GM18499 (cell line): ENCODE measurements around the gene CEP128.

Experiments used
- ATAC-seq: cut with Tn5 transposase; IDR thresholded peaks from one replicate; pipeline ENCODE4 v1.9.1; 2021; ENCODE audit warnings: moderate number of reproducible peaks; ENCODE audit not compliant: insufficient read depth, unreplicated experiment

CEP128 gene

GRCh38 chr14:80507292-80507869 lies 434.2 kb downstream of the CEP128 start:
- no peak for ATAC-seq

- no peak for ATAC-seq
These were observed 436.8 kb downstream of the CEP128 start for GRCh38 chr14:80504781-80505180.

- no peak for ATAC-seq
These were observed 443.0 kb downstream of the CEP128 start for GRCh38 chr14:80498533-80498932.

DNA sequence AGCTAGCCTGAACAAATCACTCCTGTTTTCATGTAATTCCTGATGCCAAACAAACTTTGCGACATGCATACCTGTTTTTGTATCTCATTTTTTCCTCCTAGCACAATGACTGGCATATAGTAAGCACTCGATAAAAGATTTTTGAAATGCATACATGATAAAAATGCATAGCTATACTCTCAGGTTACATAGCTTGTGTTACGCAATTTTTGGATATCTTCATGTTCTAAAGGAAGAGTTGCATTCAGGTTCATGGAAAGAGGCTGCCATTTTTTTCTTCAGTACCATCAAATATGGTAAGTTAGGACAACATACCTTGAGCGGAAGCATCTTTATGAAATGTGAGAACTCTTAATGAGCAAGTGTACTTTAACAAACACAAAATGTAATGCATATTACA lies 445.4 kb downstream of the CEP128 start:
- no peak for ATAC-seq

DNA sequence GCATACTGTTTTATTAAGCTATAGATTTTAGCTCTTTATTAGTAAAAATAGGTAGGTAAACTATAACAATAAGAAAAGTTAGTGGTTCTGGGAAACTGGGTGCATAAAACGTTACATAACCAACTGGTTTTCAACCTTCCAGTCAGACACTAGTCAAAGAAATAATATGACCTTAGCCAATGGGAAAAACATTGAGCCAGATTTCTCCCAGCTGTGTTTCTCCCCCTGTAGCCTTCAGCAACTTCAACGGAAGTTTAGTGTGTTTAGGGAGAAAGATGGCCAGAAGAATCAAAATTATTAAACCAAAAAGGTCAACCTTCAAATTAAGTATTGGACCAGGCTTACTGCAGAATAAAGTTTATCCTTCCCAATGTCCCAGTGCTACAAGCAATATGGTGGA lies 446.8 kb downstream of the CEP128 start:
- no peak for ATAC-seq

DNA sequence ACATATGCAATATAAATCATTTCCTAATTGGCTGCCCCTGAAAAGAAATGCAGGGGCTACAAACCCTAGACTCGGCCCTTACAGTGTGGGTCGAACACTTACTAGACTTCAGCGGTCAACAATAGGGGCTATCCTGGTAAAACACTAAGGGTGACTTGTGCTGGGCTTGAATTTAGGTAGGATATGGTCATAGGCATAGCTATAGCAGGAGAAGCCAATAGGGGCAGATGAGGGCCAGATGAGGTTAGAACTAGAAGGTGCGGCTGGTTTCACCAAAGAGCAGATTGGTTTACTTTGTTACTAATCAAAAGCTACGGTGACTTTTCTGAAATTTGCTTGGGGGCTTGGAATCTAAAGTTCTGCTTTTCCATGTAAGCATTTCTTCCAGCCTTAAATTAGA lies 447.9 kb downstream of the CEP128 start:
- ATAC-seq = no peak

GRCh38 chr14:80491650-80492049 lies 449.9 kb downstream of the CEP128 start:
- ATAC-seq = no peak

- ATAC-seq = peak; percentile 93
These were observed 450.4 kb downstream of the CEP128 start for GRCh38 chr14:80491131-80491530.

DNA sequence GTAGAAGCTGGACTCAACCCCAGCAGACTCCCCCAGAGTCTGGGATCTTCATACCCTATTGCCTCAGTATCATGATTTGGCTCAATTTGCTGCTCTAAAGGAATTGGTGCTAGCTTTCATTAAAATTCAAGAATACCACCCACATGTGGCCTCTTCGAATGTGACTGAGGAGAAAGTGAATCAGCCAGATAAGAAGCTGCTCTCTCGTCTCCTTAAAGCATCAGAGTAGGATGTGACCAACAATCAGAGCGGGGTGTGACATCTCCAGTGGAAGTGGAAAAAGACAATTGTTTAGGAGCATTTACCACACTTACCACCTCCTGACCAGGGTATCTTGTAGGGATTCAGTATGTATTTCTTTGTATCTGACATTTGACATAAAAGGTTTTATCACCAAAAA lies 452.0 kb downstream of the CEP128 start:
- ATAC-seq = no peak

GRCh38 chr14:80485764-80486163 lies 455.8 kb downstream of the CEP128 start:
- no peak for ATAC-seq

DNA sequence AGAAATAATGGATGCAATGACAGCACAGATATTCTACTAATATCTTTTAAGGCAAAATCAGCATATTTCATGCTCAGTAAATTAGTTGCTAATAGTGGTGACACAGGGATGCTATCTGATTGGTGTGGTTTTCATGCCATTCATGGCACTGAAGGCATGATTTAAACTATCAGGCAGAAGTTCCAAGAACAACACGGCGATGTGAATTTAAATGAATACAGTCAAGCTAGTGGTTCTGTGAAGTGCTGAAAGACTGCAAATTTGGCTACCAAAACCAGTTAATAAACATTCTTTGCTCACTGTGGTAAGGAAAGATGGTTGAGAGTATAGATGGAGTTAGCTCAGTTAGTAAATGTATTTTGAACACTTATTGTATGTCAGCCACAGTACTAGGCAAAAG lies 458.2 kb downstream of the CEP128 start:
- ATAC-seq = no peak

DNA sequence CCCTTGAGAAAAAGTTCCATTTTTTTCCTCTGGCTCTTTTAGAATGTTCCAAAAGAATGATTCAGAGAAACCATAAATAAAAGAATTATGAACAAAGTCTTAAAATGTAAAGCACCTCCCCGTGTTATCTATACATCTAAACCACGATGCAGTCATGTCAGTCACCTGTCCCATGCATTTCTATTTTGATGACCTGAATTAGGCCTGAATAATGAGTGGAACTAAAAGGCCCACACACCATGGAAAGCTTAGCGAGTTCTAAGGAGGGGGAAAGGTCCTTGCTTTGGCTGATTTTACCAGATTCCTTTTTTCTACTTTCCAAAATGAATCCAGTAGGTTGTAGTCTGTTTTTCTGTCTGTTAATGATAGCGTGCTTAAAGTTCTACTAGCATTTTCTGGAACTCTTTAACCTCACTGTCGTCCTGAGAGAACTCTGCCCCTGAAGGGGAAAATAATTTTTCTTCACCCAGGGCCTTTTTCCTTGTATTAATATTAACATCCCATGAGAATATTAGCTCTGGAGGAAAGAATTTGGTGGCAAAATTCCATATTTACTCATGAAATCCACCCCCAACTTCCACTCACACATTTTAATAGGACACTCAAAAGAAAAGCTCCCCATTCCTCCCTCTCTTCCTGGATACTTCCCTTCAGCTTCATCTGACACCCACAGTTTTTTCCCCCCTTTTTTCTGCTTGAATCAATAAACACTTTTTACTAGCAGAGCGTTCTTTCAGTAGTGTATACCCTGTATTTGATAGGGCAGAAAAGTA lies 464.0 kb downstream of the CEP128 start:
- ATAC-seq = no peak

DNA sequence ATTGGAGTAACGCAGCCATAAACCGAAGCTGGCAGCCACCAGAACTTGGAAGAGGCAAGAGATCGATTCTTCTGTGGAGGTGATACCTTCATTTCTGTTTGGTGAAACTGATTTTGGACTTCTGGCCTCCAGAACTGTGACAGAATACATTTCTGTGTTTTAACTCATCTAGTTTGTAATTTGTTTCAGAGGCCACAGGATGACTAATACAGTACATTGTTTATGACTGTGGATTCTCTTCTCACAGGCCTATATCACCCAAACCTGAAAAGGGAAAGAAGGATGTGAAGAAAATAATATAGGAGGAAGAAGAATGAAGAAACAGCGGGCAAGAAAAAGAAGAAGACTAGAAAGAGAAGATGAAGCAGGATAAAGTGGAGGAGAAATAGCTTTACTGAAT lies 466.5 kb downstream of the CEP128 start:
- ATAC-seq = no peak

DNA sequence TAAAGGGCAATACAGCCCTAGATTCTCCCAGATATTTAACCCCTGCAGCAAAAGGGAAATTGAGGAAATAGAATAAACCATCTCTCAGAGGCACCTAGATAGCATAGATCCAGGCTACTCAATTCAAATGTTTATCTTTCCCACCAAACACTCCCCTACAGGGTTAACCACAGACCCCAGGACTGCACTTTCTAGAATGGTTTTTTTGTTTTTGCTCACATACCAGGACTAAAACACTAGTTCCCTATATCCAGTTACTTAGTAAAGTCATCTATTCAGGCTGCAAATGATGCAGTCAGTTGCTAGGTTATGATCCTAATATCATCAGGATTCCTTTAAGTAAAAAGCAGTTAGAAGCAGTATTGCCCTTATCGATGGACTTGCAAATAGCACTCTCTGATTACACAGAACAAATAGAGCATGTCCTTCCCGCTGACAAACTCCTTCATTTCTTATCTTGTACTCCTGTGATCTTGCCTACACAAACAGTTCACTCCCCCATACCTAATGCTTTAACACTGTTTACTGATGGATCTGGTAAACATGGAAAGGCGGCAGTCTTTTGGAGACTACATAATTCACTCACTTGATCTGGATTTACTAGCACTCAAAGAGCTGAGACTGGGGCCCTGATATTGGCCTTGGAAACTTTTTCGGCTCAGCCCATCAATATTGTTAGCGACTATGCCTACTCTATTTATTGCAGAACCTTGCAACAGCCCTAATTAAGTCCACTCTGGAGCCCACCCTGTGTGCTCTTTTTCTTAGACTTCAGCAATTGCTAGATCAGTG lies 473.0 kb downstream of the CEP128 start:
- no peak for ATAC-seq

DNA sequence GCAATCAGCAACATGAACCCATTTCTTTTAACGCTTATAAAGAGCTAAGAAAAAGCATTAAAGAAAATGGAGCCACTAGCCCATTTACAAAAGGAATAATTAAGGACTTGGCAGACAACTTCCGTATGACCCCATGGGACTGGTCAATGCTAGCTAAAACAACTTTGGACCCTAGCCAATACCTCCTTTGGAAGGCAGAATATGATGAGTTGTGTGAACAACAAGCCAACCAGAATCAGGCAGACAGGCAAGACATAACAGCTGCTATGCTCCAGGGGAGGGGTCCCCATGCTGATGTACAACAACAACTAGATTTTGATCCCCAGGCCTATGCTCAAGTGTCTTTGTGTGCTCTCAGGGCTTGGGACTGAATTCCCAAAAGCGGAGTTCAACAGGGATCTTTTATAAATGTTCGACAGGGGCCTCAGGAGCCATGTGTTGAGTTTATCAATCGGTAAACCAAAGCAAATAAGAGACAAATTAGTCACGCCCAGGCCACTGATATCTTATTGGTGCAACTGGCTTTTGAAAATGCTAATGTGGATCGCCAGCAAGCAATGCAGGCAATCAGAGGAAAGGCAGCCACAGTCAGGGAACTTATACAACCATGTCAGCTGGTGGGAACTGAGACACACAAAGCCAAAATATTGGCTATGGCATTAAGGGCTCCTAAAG lies 475.9 kb downstream of the CEP128 start:
- no peak for ATAC-seq

GRCh38 chr14:80464531-80465149 lies 476.9 kb downstream of the CEP128 start:
- no peak for ATAC-seq

DNA sequence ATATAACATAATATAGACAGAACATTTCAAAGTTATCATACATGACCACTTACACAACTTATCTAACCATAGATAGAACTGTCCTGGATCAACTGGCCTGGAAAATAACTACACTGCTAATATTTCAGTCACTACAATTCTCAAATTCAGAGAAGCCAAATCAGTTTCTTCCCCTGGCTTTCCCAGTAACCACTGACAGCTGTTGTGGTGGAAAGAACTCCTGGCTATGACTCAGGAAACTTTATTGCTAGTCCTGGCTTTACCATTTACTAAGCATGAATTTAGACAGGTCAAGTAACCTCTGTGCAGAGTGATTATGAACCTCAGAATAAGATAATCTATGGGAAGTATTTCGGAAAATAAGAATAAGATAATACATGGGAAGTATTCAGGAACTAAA lies 485.3 kb downstream of the CEP128 start:
- no peak for ATAC-seq

- ATAC-seq = no peak
These were observed 486.5 kb downstream of the CEP128 start for GRCh38 chr14:80455031-80455430.

DNA sequence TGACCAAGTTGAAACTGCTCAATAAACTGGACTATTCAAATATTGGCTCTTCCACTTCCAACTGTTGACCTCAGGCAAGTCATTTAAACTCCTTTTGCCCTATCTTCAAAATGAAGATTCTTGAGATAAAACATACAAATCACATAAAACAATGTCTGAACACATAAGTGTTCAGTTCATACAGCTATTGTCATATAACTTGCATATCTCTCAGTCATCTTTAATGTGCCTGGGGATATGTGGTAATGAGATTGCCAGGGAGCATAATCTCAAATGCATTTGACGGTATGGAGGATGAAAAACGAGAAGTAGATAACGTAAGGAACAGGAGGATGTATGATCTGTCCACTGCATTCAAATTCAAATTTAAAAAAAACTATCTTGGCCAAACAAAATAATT lies 493.3 kb downstream of the CEP128 start:
- ATAC-seq = no peak

DNA sequence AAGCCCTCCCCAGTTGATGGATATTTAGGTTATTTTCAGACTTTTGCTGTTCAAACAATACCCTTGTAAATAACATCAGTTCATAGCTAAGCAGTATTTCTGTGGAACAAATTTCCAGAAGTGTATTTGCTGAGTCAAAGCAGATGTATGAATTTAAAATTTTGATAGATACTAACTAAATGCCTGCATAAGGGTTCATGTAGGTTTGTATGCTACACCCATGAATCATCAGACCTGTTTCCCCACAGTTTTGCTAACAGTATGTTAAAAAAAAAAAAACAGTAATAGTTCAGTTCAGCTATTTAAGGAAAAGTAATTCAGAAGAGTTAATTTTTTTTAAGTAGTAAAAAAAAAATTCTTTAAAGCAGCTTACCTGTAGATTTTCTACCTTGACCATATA lies 494.1 kb downstream of the CEP128 start:
- no peak for ATAC-seq
